Neural progenitor cell (in vitro differentiated cells): ENCODE results near the gene VAV3. TPM values are rescaled to one million over a fixed set of nuclear protein-coding genes. Genes with fewer than 3 reads are reported as not detected.
A peak's percentile ranks its signal among the peaks of the same experiment; 100 is the strongest.

Experiments used
- DNase-seq: peaks from one replicate; pipeline ENCODE4 v3.0.0-alpha.2; 2016; ENCODE audit warnings: low spot score
- H2AFZ ChIP-seq: fragments of 200-600 bp; sonication (generic); replicated peaks from 2 replicates; pipeline ENCODE4 v1.6.1; 2016; ENCODE audit warnings: antibody characterized with exemption
- H3F3A ChIP-seq: fragments of 200-600 bp; sonication (generic); 2 replicates; pipeline ENCODE4 v1.6.1; 2016; ENCODE audit warnings: antibody characterized with exemption, low read depth
- H3K27ac ChIP-seq: fragments of 200-600 bp; sonication (generic); 2 replicates; pipeline ENCODE4 v1.5.1; 2016; ENCODE audit warnings: mild to moderate bottlenecking
- H3K27me3 ChIP-seq: fragments of 200-600 bp; sonication (generic); 2 replicates; pipeline ENCODE4 v1.6.1; 2016; ENCODE audit warnings: mild to moderate bottlenecking, moderate library complexity
- H3K36me3 ChIP-seq: fragments of 200-600 bp; sonication (generic); 2 replicates; pipeline ENCODE4 v1.5.1; 2016
- H3K4me1 ChIP-seq: fragments of 200-600 bp; sonication (generic); 2 replicates; pipeline ENCODE4 v1.6.1; 2016; ENCODE audit warnings: mixed run types
- H3K4me2 ChIP-seq: fragments of 200-600 bp; sonication (generic); 2 replicates; pipeline ENCODE4 v1.6.1; 2016
- H3K4me3 ChIP-seq: fragments of 200-600 bp; sonication (generic); 2 replicates; pipeline ENCODE4 v1.5.1; 2016
- H3K79me2 ChIP-seq: fragments of 200-600 bp; sonication (generic); 2 replicates; pipeline ENCODE4 v1.6.1; 2016; ENCODE audit warnings: low read depth
- H3K9ac ChIP-seq: fragments of 200-600 bp; sonication (generic); 2 replicates; pipeline ENCODE4 v1.6.1; 2016
- H3K9me3 ChIP-seq: fragments of 200-600 bp; sonication (generic); 2 replicates; pipeline ENCODE4 v1.5.1; 2016; ENCODE audit warnings: low read depth
- H4K20me1 ChIP-seq: fragments of 200-600 bp; sonication (generic); 2 replicates; pipeline ENCODE4 v1.6.1; 2016; ENCODE audit warnings: low read depth
- H3K27ac Mint-ChIP-seq: 3 replicates; pipeline ENCODE4 v1.8.0; 2021; ENCODE audit warnings: mixed read lengths
- H3K27me3 Mint-ChIP-seq: 2 replicates; pipeline ENCODE4 v1.8.0; 2022; ENCODE audit warnings: low read depth, mild to moderate bottlenecking, inconsistent platforms, moderate library complexity, mixed read lengths; ENCODE audit not compliant: insufficient read depth
- H3K36me3 Mint-ChIP-seq: 3 replicates; pipeline ENCODE4 v1.8.0; 2021; ENCODE audit warnings: mixed read lengths
- H3K4me1 Mint-ChIP-seq: 3 replicates; pipeline ENCODE4 v1.8.0; 2021; ENCODE audit warnings: mixed read lengths
- H3K4me3 Mint-ChIP-seq: 3 replicates; pipeline ENCODE4 v1.8.0; 2021; ENCODE audit warnings: mild to moderate bottlenecking, moderate library complexity, mixed read lengths
- H3K9me3 Mint-ChIP-seq: 3 replicates; pipeline ENCODE4 v1.8.0; 2020; ENCODE audit warnings: mixed read lengths
- EZH2 ChIP-seq: fragments of 200-600 bp; sonication (generic); IDR thresholded peaks from 2 replicates; pipeline ENCODE4 v1.6.1; 2017; ENCODE audit warnings: antibody characterized with exemption, mild to moderate bottlenecking, moderate library complexity
- EZH2phosphoT487 ChIP-seq: fragments of 200-600 bp; sonication (generic); IDR thresholded peaks from 2 replicates; pipeline ENCODE4 v1.6.1; 2017; ENCODE audit warnings: antibody characterized with exemption
- total RNA-seq: library from RNA; depleted of rRNA; stranded (reverse); fragments of >200 nt; gene quantifications from 2 replicates; pipeline ENCODE4 v1.2.3, GENCODE V29; 2015; ENCODE audit warnings: low replicate concordance
- TF ChIP-seq, protein P1 (sequence below): fragments of 200-600 bp; sonication (generic); IDR thresholded peaks from 2 replicates; pipeline ENCODE4 v1.5.1; 2017; ENCODE audit warnings: antibody characterized with exemption, mild to moderate bottlenecking

Gene VAV3
- total RNA-seq, 1 donor from 2014 or later = 1.7 TPM

DNA sequence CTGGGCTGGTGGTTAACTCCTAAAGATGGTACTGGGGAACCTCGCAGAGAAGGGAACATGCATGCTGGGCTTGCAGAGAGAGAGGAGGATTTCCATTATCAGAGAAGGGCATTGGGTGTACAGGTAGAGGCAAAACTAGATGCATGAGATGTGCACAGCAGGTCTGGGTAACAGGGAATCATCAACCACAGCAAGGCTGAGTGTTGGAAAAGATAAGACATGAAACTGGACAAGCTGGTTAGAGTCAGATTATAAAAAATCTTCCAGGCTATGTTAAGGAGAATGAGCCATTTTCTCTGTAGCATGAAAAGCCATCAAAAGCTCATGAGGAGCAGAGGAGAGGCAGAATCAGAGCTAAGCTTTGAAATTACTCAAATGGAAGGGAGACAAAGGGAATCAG lies 147.8 kb downstream of the VAV3 start:
- H3F3A ChIP-seq = no peaks in the 10 kb centered on the region
- Mint-ChIP-seq H3K4me1 (no peaks in the 10 kb centered on the region), H3K27me3 (no peaks in the 10 kb centered on the region), H3K4me3 (no peak overlapping the region), H3K27ac (peak overlapping the region; percentile 9), H3K36me3 (no peaks in the 10 kb centered on the region), H3K9me3 (no peaks in the 10 kb centered on the region)
- no peak for TF ChIP-seq EZH2phosphoT487
- TF ChIP-seq, protein P1, sequence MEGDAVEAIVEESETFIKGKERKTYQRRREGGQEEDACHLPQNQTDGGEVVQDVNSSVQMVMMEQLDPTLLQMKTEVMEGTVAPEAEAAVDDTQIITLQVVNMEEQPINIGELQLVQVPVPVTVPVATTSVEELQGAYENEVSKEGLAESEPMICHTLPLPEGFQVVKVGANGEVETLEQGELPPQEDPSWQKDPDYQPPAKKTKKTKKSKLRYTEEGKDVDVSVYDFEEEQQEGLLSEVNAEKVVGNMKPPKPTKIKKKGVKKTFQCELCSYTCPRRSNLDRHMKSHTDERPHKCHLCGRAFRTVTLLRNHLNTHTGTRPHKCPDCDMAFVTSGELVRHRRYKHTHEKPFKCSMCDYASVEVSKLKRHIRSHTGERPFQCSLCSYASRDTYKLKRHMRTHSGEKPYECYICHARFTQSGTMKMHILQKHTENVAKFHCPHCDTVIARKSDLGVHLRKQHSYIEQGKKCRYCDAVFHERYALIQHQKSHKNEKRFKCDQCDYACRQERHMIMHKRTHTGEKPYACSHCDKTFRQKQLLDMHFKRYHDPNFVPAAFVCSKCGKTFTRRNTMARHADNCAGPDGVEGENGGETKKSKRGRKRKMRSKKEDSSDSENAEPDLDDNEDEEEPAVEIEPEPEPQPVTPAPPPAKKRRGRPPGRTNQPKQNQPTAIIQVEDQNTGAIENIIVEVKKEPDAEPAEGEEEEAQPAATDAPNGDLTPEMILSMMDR = no peak
- no peaks in the 10 kb centered on the region for H4K20me1 ChIP-seq
- H3K27me3 ChIP-seq = no peaks in the 10 kb centered on the region
- no peaks in the 10 kb centered on the region for H3K36me3 ChIP-seq
- DNase-seq = no peak
- no peaks in the 10 kb centered on the region for H3K9me3 ChIP-seq
- H2AFZ ChIP-seq = no peak overlapping the region
- no peak overlapping the region for H3K9ac ChIP-seq
- no peaks in the 10 kb centered on the region for H3K79me2 ChIP-seq
- no peak overlapping the region for H3K4me3 ChIP-seq
- no peak overlapping the region for H3K4me2 ChIP-seq
- H3K27ac ChIP-seq = no peak overlapping the region
- peaks cover 4% of the 10 kb centered on the region for H3K4me1 ChIP-seq

- DNase-seq = no peak
- Histone ChIP-seq H3K4me1 (no peaks in the 10 kb centered on the region), H4K20me1 (no peaks in the 10 kb centered on the region), H3K27ac (no peak overlapping the region), H3K9me3 (no peaks in the 10 kb centered on the region), H3K9ac (no peak overlapping the region), H3F3A (no peaks in the 10 kb centered on the region), H3K4me2 (no peak overlapping the region), H3K36me3 (no peaks in the 10 kb centered on the region), H3K4me3 (no peak overlapping the region), H3K27me3 (no peaks in the 10 kb centered on the region), H2AFZ (no peak overlapping the region), H3K79me2 (no peaks in the 10 kb centered on the region)
- Mint-ChIP-seq H3K4me3 (no peak overlapping the region), H3K27me3 (no peaks in the 10 kb centered on the region), H3K27ac (no peak overlapping the region), H3K36me3 (no peaks in the 10 kb centered on the region), H3K4me1 (no peaks in the 10 kb centered on the region), H3K9me3 (no peaks in the 10 kb centered on the region)
- no peak for TF ChIP-seq EZH2phosphoT487
- no peak for TF ChIP-seq EZH2
Observed at GRCh38 chr1:107810291-107810951, 154.6 kb downstream of the VAV3 start.

- DNase-seq = no peak
Observed at GRCh38 chr1:107807855-107808254, 157.1 kb downstream of the VAV3 start.

DNA sequence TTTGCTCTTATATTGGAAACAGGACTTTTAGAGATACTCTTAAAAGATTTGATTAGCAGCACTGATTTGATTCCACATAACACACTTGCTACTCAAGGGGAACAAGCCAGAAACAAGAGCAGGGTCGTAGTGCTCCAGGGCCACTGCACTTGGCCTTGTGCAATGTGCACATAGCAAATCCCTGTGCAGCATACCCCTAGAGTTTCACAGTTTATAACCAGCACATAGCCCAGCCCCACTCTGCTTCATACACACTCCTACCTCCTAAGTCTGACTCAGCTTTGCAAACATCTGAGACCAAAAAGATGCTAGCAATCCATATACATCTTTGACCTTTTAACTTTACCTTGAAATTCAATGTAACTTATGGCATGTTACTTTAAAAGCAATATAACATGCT lies 157.6 kb downstream of the VAV3 start:
- H3K4me3 Mint-ChIP-seq = no peak overlapping the region
- TF ChIP-seq, protein P1 = no peak
- no peak for TF ChIP-seq EZH2phosphoT487
- TF ChIP-seq EZH2 = no peak
- Histone ChIP-seq H2AFZ (no peak overlapping the region), H3K27ac (no peak overlapping the region), H3K4me2 (no peak overlapping the region), H4K20me1 (no peaks in the 10 kb centered on the region), H3K27me3 (no peaks in the 10 kb centered on the region), H3K4me3 (no peak overlapping the region), H3K9ac (no peak overlapping the region), H3K4me1 (peaks cover 8% of the 10 kb centered on the region), H3F3A (no peaks in the 10 kb centered on the region), H3K79me2 (no peaks in the 10 kb centered on the region), H3K36me3 (no peaks in the 10 kb centered on the region), H3K9me3 (no peaks in the 10 kb centered on the region)
- H3K27ac Mint-ChIP-seq = no peak overlapping the region
- no peak for DNase-seq
- no peaks in the 10 kb centered on the region for H3K36me3 Mint-ChIP-seq
- no peaks in the 10 kb centered on the region for H3K9me3 Mint-ChIP-seq
- peaks cover 7% of the 10 kb centered on the region for H3K4me1 Mint-ChIP-seq
- no peaks in the 10 kb centered on the region for H3K27me3 Mint-ChIP-seq

More at GRCh38 chr1:107807855-107808254, 157.1 kb downstream of the VAV3 start:
- Histone ChIP-seq H3K9me3 (no peaks in the 10 kb centered on the region), H3K9ac (no peak overlapping the region), H3F3A (no peaks in the 10 kb centered on the region), H3K27ac (no peak overlapping the region), H4K20me1 (no peaks in the 10 kb centered on the region), H3K4me1 (peaks cover 8% of the 10 kb centered on the region), H3K27me3 (no peaks in the 10 kb centered on the region), H2AFZ (no peak overlapping the region), H3K36me3 (no peaks in the 10 kb centered on the region), H3K4me3 (no peak overlapping the region), H3K4me2 (no peak overlapping the region), H3K79me2 (no peaks in the 10 kb centered on the region)
- Mint-ChIP-seq H3K27me3 (no peaks in the 10 kb centered on the region), H3K9me3 (no peaks in the 10 kb centered on the region), H3K36me3 (no peaks in the 10 kb centered on the region), H3K4me1 (peaks cover 7% of the 10 kb centered on the region), H3K27ac (no peak overlapping the region), H3K4me3 (no peak overlapping the region)
- TF ChIP-seq EZH2 (no peak), EZH2phosphoT487 (no peak)
- TF ChIP-seq, protein P1 = no peak
